Neuronal stem cell (in vitro differentiated cells): Measurements from ENCODE around the gene CARTPT.

ENCODE experiments used
- DNase-seq: peaks from one replicate; pipeline ENCODE4 v3.0.0-alpha.2; 2013; ENCODE audit warnings: low spot score
- H2AFZ ChIP-seq: one replicate; pipeline ENCODE4 v1.6.1; 2013; ENCODE audit warnings: mild to moderate bottlenecking, low read length, inconsistent platforms
- H2AK5ac ChIP-seq: 2 replicates; pipeline ENCODE4 v1.6.1; 2013; ENCODE audit warnings: low read depth, mild to moderate bottlenecking, inconsistent platforms, low read length, moderate library complexity, mixed read lengths
- H2BK120ac ChIP-seq: 2 replicates; pipeline ENCODE4 v1.6.1; 2013; ENCODE audit warnings: low read depth, mild to moderate bottlenecking, inconsistent platforms, low read length, moderate library complexity, mixed read lengths
- H2BK12ac ChIP-seq: one replicate; pipeline ENCODE4 v1.6.1; 2013; ENCODE audit warnings: low read length, inconsistent platforms
- H2BK15ac ChIP-seq: 2 replicates; pipeline ENCODE4 v1.6.1; 2013; ENCODE audit warnings: mild to moderate bottlenecking, low read length, inconsistent platforms, mixed read lengths
- H2BK5ac ChIP-seq: one replicate; pipeline ENCODE4 v1.6.1; 2013; ENCODE audit warnings: inconsistent platforms, mild to moderate bottlenecking, low read length, moderate library complexity
- H3K14ac ChIP-seq: one replicate; pipeline ENCODE4 v1.6.1; 2013; ENCODE audit warnings: low read length, inconsistent platforms
- H3K18ac ChIP-seq: 2 replicates; pipeline ENCODE4 v1.6.1; 2013; ENCODE audit warnings: low read length, inconsistent platforms
- H3K23ac ChIP-seq: 2 replicates; pipeline ENCODE4 v1.6.1; 2013; ENCODE audit warnings: low read depth, mild to moderate bottlenecking, mixed read lengths, low read length, inconsistent platforms; ENCODE audit not compliant: poor library complexity
- H3K27ac ChIP-seq: replicated peaks from 3 replicates; pipeline ENCODE4 v1.5.1; 2013; ENCODE audit warnings: low read length, inconsistent platforms
- H3K27me3 ChIP-seq, 3 experiments: 2 replicates each; pipeline ENCODE4 v1.6.1; 2013; ENCODE audit warnings: low read length in 3 of 3, mild to moderate bottlenecking in 2 of 3, inconsistent platforms in 1 of 3, low read depth in 1 of 3, mixed read lengths in 1 of 3, moderate library complexity in 1 of 3; ENCODE audit not compliant: control insufficient read depth in 3 of 3, insufficient read depth in 3 of 3
- H3K36me3 ChIP-seq, 2 donors: replicated peaks in 1 of 2; 2 replicates each; pipeline ENCODE4 v1.6.1; 2013; ENCODE audit warnings: low read length in 2 of 2; ENCODE audit not compliant: control insufficient read depth in 2 of 2, insufficient read depth in 2 of 2
- H3K4ac ChIP-seq: 2 replicates; pipeline ENCODE4 v1.6.1; 2013; ENCODE audit warnings: inconsistent platforms, mild to moderate bottlenecking, low read length, moderate library complexity
- H3K4me1 ChIP-seq, 2 donors: 1 replicate in 1 of 2; 2 replicates in 1 of 2; pipeline ENCODE4 v1.6.1; 2013; ENCODE audit warnings: low read length in 2 of 2, low read depth in 1 of 2; ENCODE audit not compliant: control insufficient read depth in 2 of 2, insufficient read depth in 1 of 2
- H3K4me2 ChIP-seq: one replicate; pipeline ENCODE4 v1.6.1; 2013; ENCODE audit warnings: mild to moderate bottlenecking, low read length, inconsistent platforms; ENCODE audit not compliant: insufficient read depth, poor library complexity, severe bottlenecking
- H3K4me3 ChIP-seq, 2 donors: 2 replicates each; pipeline ENCODE4 v1.5.1; 2013; ENCODE audit warnings: low read length in 2 of 2, mild to moderate bottlenecking in 2 of 2, inconsistent platforms in 1 of 2, moderate library complexity in 1 of 2
- H3K79me1 ChIP-seq: one replicate; pipeline ENCODE4 v1.6.1; 2013; ENCODE audit warnings: low read depth, mild to moderate bottlenecking, inconsistent platforms, low read length, moderate library complexity
- H3K9ac ChIP-seq: one replicate; pipeline ENCODE4 v1.6.1; 2013; ENCODE audit warnings: mild to moderate bottlenecking, low read depth, low read length, inconsistent platforms; ENCODE audit not compliant: poor library complexity
- H3K9me3 ChIP-seq, 2 donors: replicated peaks in 1 of 2; 2 replicates each; pipeline versions ENCODE3 to v1.6.1; 2013; ENCODE audit warnings: low read length in 2 of 2, mild to moderate bottlenecking in 2 of 2, inconsistent platforms in 1 of 2, low read depth in 1 of 2, mixed read lengths in 1 of 2, moderate library complexity in 1 of 2; ENCODE audit not compliant: control insufficient read depth in 2 of 2, insufficient read depth in 1 of 2
- H4K8ac ChIP-seq: one replicate; pipeline ENCODE4 v1.6.1; 2013; ENCODE audit warnings: low read depth, mild to moderate bottlenecking, inconsistent platforms, low read length, moderate library complexity
- H4K91ac ChIP-seq: one replicate; pipeline ENCODE4 v1.6.1; 2013; ENCODE audit warnings: low read length, low read depth, mild to moderate bottlenecking, inconsistent platforms; ENCODE audit not compliant: poor library complexity
- WGBS, 2 donors: extraction: QIAGEN DNeasy Blood & Tissue Kit; methylation state at CpG; one replicate each; pipeline ENCODE4 v1.1.7; 2013; ENCODE audit warnings: missing lambda C conversion rate in 2 of 2, mixed read lengths in 1 of 2; ENCODE audit not compliant: insufficient read length in 2 of 2, insufficient replicate concordance in 1 of 2; ENCODE audit errors: extremely low coverage in 2 of 2; 5-methylcytosine and 5-hydroxymethylcytosine counted together

CARTPT gene

DNA sequence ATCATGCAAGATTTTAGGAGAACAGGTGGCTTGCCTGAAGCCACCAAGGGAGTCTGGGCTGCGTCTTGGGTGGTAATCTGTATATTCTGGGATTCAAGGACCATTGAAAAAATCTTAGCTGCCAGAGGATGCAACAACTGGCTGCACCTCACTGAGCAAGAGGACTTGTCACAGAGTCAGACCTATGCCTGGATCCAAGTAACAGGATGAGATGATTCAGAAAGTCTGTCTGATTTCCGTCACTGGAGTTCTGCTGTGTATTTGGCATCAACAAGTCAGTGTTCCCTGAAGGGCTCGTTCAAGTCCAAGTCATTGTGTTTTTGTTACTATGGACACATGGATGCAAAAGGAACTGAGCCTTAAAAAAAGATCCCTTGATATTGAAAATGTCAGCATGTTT is 37.8 kb upstream of the CARTPT start:
- Histone ChIP-seq H3K4ac (no peak overlapping the region), H3K27me3 (peaks cover 0 to 16% (median 0%) of the 10 kb centered on the region in 3 experiments), H2AFZ (no peak overlapping the region), H3K4me2 (no peak overlapping the region), H3K4me3 (no peak overlapping the region), H3K27ac (no peak overlapping the region), H3K9ac (no peak overlapping the region), H3K4me1 (no peaks in the 10 kb centered on the region), H2BK120ac (no peak overlapping the region), H4K91ac (no peak overlapping the region), H3K18ac (no peak overlapping the region), H2BK5ac (no peak overlapping the region), H2BK12ac (no peak overlapping the region), H3K79me1 (no peaks in the 10 kb centered on the region), H3K14ac (no peak overlapping the region), H3K36me3 (no peaks in the 10 kb centered on the region), H2AK5ac (no peak overlapping the region), H3K9me3 (no peaks in the 10 kb centered on the region), H4K8ac (no peak overlapping the region), H3K23ac (no peak overlapping the region), H2BK15ac (no peak overlapping the region)
- no CpG with 5 or more reads among the region's 3 CpGs for WGBS, 2 donors
- no peak for DNase-seq

DNA sequence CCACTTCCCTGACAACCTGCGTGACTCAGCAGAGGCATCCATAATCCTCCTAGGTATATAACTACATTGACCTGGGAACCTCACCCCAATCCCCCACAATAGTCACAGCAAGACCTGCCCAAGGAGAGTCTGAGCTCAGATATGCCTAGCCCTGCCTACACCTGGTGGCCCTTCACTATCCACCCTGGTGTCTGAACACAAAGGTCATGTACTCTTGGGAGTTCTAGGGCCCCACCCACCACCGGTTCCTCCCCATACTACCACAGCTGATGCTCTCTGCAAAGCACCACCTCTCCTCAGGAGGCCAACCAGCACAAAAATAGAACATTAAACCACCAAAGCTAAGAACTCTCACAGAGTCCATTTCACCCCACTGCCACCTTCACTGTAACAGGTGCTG is 34.8 kb upstream of the CARTPT start:
- H2AK5ac ChIP-seq: no peak overlapping the region
- no peaks in the 10 kb centered on the region for H3K79me1 ChIP-seq
- H2BK12ac ChIP-seq: no peak overlapping the region
- no peak overlapping the region for H3K4me3 ChIP-seq
- no peak overlapping the region for H2AFZ ChIP-seq
- no peak overlapping the region for H2BK5ac ChIP-seq
- H3K4ac ChIP-seq: no peak overlapping the region
- no peak overlapping the region for H3K9ac ChIP-seq
- H3K23ac ChIP-seq: no peak overlapping the region
- H3K4me1 ChIP-seq: no peaks in the 10 kb centered on the region
- H3K36me3 ChIP-seq: no peaks in the 10 kb centered on the region
- DNase-seq: no peak
- peaks cover 0 to 11% (median 0%) of the 10 kb centered on the region in 3 experiments for H3K27me3 ChIP-seq
- no peak overlapping the region for H4K8ac ChIP-seq
- no peak overlapping the region for H3K4me2 ChIP-seq
- no peak overlapping the region for H3K27ac ChIP-seq
- no peak overlapping the region for H2BK15ac ChIP-seq
- WGBS, 2 donors: no CpG with 5 or more reads among the region's 2 CpGs
- no peaks in the 10 kb centered on the region for H3K9me3 ChIP-seq
- H3K18ac ChIP-seq: no peak overlapping the region
- no peak overlapping the region for H2BK120ac ChIP-seq
- no peak overlapping the region for H3K14ac ChIP-seq
- H4K91ac ChIP-seq: no peak overlapping the region

DNA sequence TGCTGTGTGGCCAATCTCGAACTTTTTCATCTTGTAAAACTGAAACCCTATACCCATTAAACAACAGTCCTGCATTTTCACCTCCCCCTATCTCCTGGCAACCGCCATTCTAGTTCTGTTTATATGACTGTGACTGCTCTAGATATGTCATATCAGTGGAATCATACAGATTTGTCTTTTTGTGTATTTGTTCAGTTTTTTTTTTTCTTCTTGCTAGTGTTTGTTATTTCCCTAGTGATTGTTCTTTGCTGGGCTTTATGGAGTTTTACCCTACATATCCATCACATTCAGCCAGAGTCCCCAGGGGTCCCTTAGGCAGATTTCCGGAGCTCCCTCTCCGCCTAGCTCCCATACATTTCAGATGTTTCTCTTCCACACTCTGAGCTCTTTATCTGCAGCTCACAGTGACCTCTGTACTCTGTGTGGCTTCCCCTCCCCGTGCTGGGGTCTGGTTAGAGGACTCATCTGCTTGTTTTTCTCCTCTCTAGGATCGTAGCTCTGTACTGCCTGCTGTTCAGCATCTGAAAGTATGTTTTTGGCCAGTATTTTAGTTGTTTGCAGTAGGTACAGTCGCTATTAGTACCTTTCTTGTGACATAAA is 25.1 kb upstream of the CARTPT start:
- Histone ChIP-seq H2BK120ac (no peak overlapping the region), H3K4me3 (peak overlapping the region in 1 of 2 donors; percentile 32), H3K4me1 (peaks cover 7 to 19% of the 10 kb centered on the region in 2 donors), H3K4me2 (no peak overlapping the region), H3K27ac (no peak overlapping the region), H2BK12ac (no peak overlapping the region), H3K27me3 (no peaks in the 10 kb centered on the region), H4K91ac (no peak overlapping the region), H2AK5ac (no peak overlapping the region), H3K79me1 (no peaks in the 10 kb centered on the region), H3K23ac (no peak overlapping the region), H3K4ac (no peak overlapping the region), H4K8ac (no peak overlapping the region), H2BK15ac (no peak overlapping the region), H3K18ac (no peak overlapping the region), H3K9me3 (no peaks in the 10 kb centered on the region), H3K36me3 (no peaks in the 10 kb centered on the region), H3K9ac (no peak overlapping the region), H2AFZ (peak overlapping the region; percentile 87), H2BK5ac (no peak overlapping the region), H3K14ac (no peak overlapping the region)
- WGBS, 2 donors: no CpG with 5 or more reads among the region's 7 CpGs
- DNase-seq: no peak

DNA sequence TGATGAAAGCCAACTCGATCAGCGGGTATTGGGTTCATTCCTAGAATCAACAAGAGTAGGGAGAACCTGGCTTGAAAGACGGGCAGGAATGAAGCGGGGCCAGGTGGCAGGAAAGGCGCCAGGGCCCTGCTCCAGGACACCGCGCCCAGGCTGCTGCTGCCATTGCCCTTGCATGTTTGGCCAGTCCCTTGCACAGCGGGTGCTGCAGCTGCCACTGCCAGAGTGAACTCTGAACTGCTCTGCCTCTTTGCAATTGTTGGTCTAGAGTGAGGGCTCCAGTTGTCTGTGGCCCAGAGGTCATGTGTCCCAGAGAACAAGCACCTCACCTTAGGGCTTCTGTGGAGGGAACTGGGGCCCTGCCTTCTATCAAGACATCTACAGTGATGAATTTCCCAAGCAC is 24.0 kb upstream of the CARTPT start:
- H4K91ac ChIP-seq: no peak overlapping the region
- H3K79me1 ChIP-seq: no peaks in the 10 kb centered on the region
- H2BK120ac ChIP-seq: no peak overlapping the region
- peak overlapping the region; percentile 12 for H2AK5ac ChIP-seq
- no CpG with 5 or more reads among the region's 8 CpGs for WGBS, 2 donors
- H3K4me1 ChIP-seq: peaks cover 7 to 21% of the 10 kb centered on the region in 2 donors
- no peaks in the 10 kb centered on the region for H3K27me3 ChIP-seq
- H3K36me3 ChIP-seq: no peaks in the 10 kb centered on the region
- no peak for DNase-seq
- H2BK12ac ChIP-seq: no peak overlapping the region
- peak overlapping the region; percentile 50 for H4K8ac ChIP-seq
- H3K14ac ChIP-seq: no peak overlapping the region
- no peak overlapping the region for H2BK5ac ChIP-seq
- no peak overlapping the region for H3K9ac ChIP-seq
- no peak overlapping the region for H2AFZ ChIP-seq
- no peak overlapping the region for H3K27ac ChIP-seq
- H2BK15ac ChIP-seq: no peak overlapping the region
- H3K4me3 ChIP-seq: no peak overlapping the region
- peak overlapping the region; percentile 60 for H3K23ac ChIP-seq
- no peak overlapping the region for H3K4ac ChIP-seq
- H3K9me3 ChIP-seq: no peaks in the 10 kb centered on the region
- H3K18ac ChIP-seq: peak overlapping the region; percentile 11
- no peak overlapping the region for H3K4me2 ChIP-seq
